Measurements from ENCODE around the gene APLF.

The APLF gene

GRCh38 chr2:68577183-68577582 is 109.8 kb downstream of the APLF start:
- TF ChIP-seq GABPA (IDR thresholded peaks at IDR 0.05; ENCODE audit: low read depth) (no peak), CTCF (IDR thresholded peaks at IDR 0.05; ENCODE audit: insufficient read depth, low read length) (no peak), SPI1 (IDR thresholded peaks at IDR 0.05; ENCODE audit: borderline replicate concordance, low read depth) (no peak), POLR2AphosphoS5 (IDR thresholded peaks at IDR 0.05; ENCODE audit: low read depth) (no peak), REST (IDR thresholded peaks at IDR 0.05; ENCODE audit: insufficient replicate concordance, low read depth) (no peak)
- H3K27ac ChIP-seq (replicated peaks): no peak overlapping the region
- DNase-seq (ENCODE audit: low read depth in 1 of 2, low spot score in 1 of 2): no peak
- H3K4me3 ChIP-seq (replicated peaks; ENCODE audit: insufficient read depth, low read length): no peak overlapping the region
- no peaks in the 10 kb centered on the region for H3K27me3 ChIP-seq (ENCODE audit: insufficient read depth, poor library complexity, severe bottlenecking)

- Histone ChIP-seq H3K27me3 (ENCODE audit: insufficient read depth, poor library complexity, severe bottlenecking) (no peaks in the 10 kb centered on the region), H3K4me3 (replicated peaks; ENCODE audit: insufficient read depth, low read length) (no peak overlapping the region), H3K27ac (replicated peaks) (no peak overlapping the region)
- TF ChIP-seq GABPA (IDR thresholded peaks at IDR 0.05; ENCODE audit: low read depth) (no peak), REST (IDR thresholded peaks at IDR 0.05; ENCODE audit: insufficient replicate concordance, low read depth) (no peak), SPI1 (IDR thresholded peaks at IDR 0.05; ENCODE audit: borderline replicate concordance, low read depth) (no peak), POLR2AphosphoS5 (IDR thresholded peaks at IDR 0.05; ENCODE audit: low read depth) (no peak), CTCF (IDR thresholded peaks at IDR 0.05; ENCODE audit: insufficient read depth, low read length) (no peak)
- DNase-seq (ENCODE audit: low read depth in 1 of 2, low spot score in 1 of 2): no peak
Measured at GRCh38 chr2:68579689-68580088, 112.3 kb downstream of the APLF start.

GRCh38 chr2:68588589-68588988 is 121.2 kb downstream of the APLF start:
- TF ChIP-seq REST (IDR thresholded peaks at IDR 0.05; ENCODE audit: insufficient replicate concordance, low read depth): no peak
- TF ChIP-seq SPI1 (IDR thresholded peaks at IDR 0.05; ENCODE audit: borderline replicate concordance, low read depth): no peak
- TF ChIP-seq POLR2AphosphoS5 (IDR thresholded peaks at IDR 0.05; ENCODE audit: low read depth): no peak
- TF ChIP-seq CTCF (IDR thresholded peaks at IDR 0.05; ENCODE audit: insufficient read depth, low read length): no peak
- no peak for TF ChIP-seq GABPA (IDR thresholded peaks at IDR 0.05; ENCODE audit: low read depth)
- H3K27me3 ChIP-seq (ENCODE audit: insufficient read depth, poor library complexity, severe bottlenecking): no peaks in the 10 kb centered on the region
- H3K27ac ChIP-seq (replicated peaks): no peak overlapping the region
- H3K4me3 ChIP-seq (replicated peaks; ENCODE audit: insufficient read depth, low read length): no peak overlapping the region
- DNase-seq (ENCODE audit: low read depth in 1 of 2, low spot score in 1 of 2): no peak

Measured in HL-60 (cell line).